Kidney (tissue), 14 donors: ENCODE measurements around the gene BCL2L12. TPM values are rescaled to one million over a fixed set of nuclear protein-coding genes. Genes with fewer than 3 reads are reported as not detected.

Source experiments
- DNase-seq, 5 donors: peaks; one replicate each; pipeline ENCODE4 v3.0.0-alpha.2; 2013 to 2020
- FAIRE-seq: peaks from 2 replicates; lab custom pipeline; 2012; peaks lifted over from hg19 to GRCh38; lab: Jason Lieb, UNC
- H3K27ac ChIP-seq, 2 donors: one replicate each; pipeline ENCODE4 v1.7.0; 2013; ENCODE audit warnings: low read depth in 2 of 2, low read length in 2 of 2, inconsistent platforms in 1 of 2
- H3K27me3 ChIP-seq: one replicate; pipeline ENCODE4 v1.7.1; 2013; ENCODE audit warnings: low read length, inconsistent platforms; ENCODE audit not compliant: control insufficient read depth, insufficient read depth
- H3K36me3 ChIP-seq, 3 donors: one replicate each; pipeline versions ENCODE4 v1.7.0 to v1.7.1; 2013; ENCODE audit warnings: low read length in 3 of 3, control low read depth in 1 of 3, inconsistent platforms in 1 of 3; ENCODE audit not compliant: insufficient read depth in 3 of 3, control insufficient read depth in 2 of 3
- H3K4me1 ChIP-seq, 3 donors: one replicate each; pipeline versions ENCODE4 v1.7.0 to v1.7.1; 2013; ENCODE audit warnings: low read length in 3 of 3, inconsistent platforms in 1 of 3, low read depth in 1 of 3; ENCODE audit not compliant: control insufficient read depth in 2 of 3, insufficient read depth in 2 of 3
- H3K4me3 ChIP-seq, 3 donors: one replicate each; pipeline versions ENCODE4 v1.7.0 to v1.8.1; 2013; ENCODE audit warnings: low read length in 3 of 3, control low read depth in 1 of 3, inconsistent platforms in 1 of 3
- H3K9ac ChIP-seq, 3 donors: one replicate each; pipeline versions ENCODE4 v1.7.0 to v1.7.1; 2013; ENCODE audit warnings: low read length in 3 of 3, control low read depth in 1 of 3, inconsistent platforms in 1 of 3
- H3K9me3 ChIP-seq, 3 donors: one replicate each; pipeline versions ENCODE4 v1.7.0 to v1.7.1; 2013; ENCODE audit warnings: low read length in 3 of 3, control low read depth in 1 of 3, inconsistent platforms in 1 of 3; ENCODE audit not compliant: control insufficient read depth in 2 of 3, insufficient read depth in 1 of 3
- intact Hi-C: fragments of 100-400 bp; cut with DNase I; formaldehyde crosslinking; loops from one replicate; pipeline ENCODE4 v1.11.1; 2022
- polyA plus RNA-seq: library from polyadenylated mRNA; stranded (reverse); fragments of 350-450 nt; fragmentation: Illumina TruSeq; extraction: RNeasy Lipid Tissue Mini Kit (QIAGEN cat#74804); gene quantifications from one replicate; pipeline ENCODE4 v1.2.3, GENCODE V29; 2014; ENCODE audit warnings: low read depth, low replicate concordance; ENCODE audit not compliant: insufficient read depth
- total RNA-seq: library from RNA; stranded (reverse); fragmentation: NEBNext Ultra II Directional; extraction: Animal tissue kit (Norgen Biotek cat#: 25700); gene quantifications from one replicate; pipeline ENCODE4 v1.2.1, GENCODE V29; 2021
- TF ChIP-seq, protein P1 (sequence below): IDR thresholded peaks from 3 replicates; pipeline ENCODE4 v1.5.1; 2012; ENCODE audit warnings: mild to moderate bottlenecking, moderate library complexity, borderline replicate concordance; ENCODE audit not compliant: insufficient read depth; ENCODE audit errors: extremely low read depth
- donor health status: control.
- donor health status: control.
- donor health status: control.
- donor health status: control.
- donor health status: control.
- donor health status: DM: yes; HTN: yes; CAD: no.
- donor health status: Normal renal cell carcinoma (clear cell type).

The BCL2L12 gene
- total and polyA plus RNA-seq, 2 donors from 2014 or later = 13.5 to 14.4 TPM

- Histone ChIP-seq H3K4me3 (peak overlapping the region; percentile 65 to 98 (median 86)), H3K27me3 (no peaks in the 10 kb centered on the region)
- no peak for FAIRE-seq
These were observed 1.3 kb upstream of the BCL2L12 start for GRCh38 chr19:49664171-49665035.

DNA sequence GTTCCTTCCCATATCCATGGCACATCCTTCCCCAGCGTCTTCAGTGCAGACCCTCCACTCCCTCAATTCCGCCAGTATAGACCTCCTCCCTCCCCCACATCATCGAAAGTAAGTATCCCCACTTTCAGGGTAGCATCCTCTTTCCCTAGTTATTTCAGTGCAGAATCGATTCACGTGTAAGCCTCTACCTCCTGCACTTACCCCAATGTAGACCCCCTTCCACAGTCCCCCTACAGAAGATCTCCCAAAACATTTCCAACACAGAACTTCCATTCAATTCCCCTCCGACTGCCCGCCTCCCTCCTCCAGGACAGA is 740 bp upstream of the BCL2L12 start:
- Histone ChIP-seq H3K4me3 (peak overlapping the region; percentile 65 to 98 (median 86)), H3K9me3 (no peaks in the 10 kb centered on the region), H3K4me1 (peaks cover 0 to 13% (median 11%) of the 10 kb centered on the region in 3 donors), H3K27ac (peak overlapping the region; percentile 88 to 95), H3K9ac (peak overlapping the region; percentile 60 to 98 (median 64)), H3K36me3 (peaks cover 0 to 16% (median 9%) of the 10 kb centered on the region in 3 donors), H3K27me3 (no peaks in the 10 kb centered on the region)
- DNase-seq (no peak), FAIRE-seq (no peak)
- TF ChIP-seq, protein P1, sequence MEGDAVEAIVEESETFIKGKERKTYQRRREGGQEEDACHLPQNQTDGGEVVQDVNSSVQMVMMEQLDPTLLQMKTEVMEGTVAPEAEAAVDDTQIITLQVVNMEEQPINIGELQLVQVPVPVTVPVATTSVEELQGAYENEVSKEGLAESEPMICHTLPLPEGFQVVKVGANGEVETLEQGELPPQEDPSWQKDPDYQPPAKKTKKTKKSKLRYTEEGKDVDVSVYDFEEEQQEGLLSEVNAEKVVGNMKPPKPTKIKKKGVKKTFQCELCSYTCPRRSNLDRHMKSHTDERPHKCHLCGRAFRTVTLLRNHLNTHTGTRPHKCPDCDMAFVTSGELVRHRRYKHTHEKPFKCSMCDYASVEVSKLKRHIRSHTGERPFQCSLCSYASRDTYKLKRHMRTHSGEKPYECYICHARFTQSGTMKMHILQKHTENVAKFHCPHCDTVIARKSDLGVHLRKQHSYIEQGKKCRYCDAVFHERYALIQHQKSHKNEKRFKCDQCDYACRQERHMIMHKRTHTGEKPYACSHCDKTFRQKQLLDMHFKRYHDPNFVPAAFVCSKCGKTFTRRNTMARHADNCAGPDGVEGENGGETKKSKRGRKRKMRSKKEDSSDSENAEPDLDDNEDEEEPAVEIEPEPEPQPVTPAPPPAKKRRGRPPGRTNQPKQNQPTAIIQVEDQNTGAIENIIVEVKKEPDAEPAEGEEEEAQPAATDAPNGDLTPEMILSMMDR = no peak
- intact Hi-C loops = no loop called here

More at GRCh38 chr19:49664171-49665035, 1.3 kb upstream of the BCL2L12 start:
- intact Hi-C loops = no loop called here
- Histone ChIP-seq H3K27ac (peak overlapping the region; percentile 88 to 95), H3K4me1 (peaks cover 0 to 13% (median 11%) of the 10 kb centered on the region in 3 donors), H3K9ac (peak overlapping the region; percentile 60 to 98 (median 64)), H3K36me3 (peaks cover 2 to 20% (median 10%) of the 10 kb centered on the region in 3 donors), H3K9me3 (no peaks in the 10 kb centered on the region)
- TF ChIP-seq, protein P1 = peak; percentile 6
- peak; percentile 91 to 97 (median 92) for DNase-seq

GRCh38 chr19:49666120-49666444 is 349 bp downstream of the BCL2L12 start:
- DNase-seq (no peak), FAIRE-seq (no peak)
- H3K4me1 ChIP-seq = peaks cover 0 to 13% (median 11%) of the 10 kb centered on the region in 3 donors
- peaks cover 0 to 15% (median 2%) of the 10 kb centered on the region in 3 donors for H3K36me3 ChIP-seq
- peak overlapping the region in 1 of 2 donors; percentile 88 for H3K27ac ChIP-seq
- H3K9me3 ChIP-seq = no peaks in the 10 kb centered on the region
- peak overlapping the region; percentile 37 to 60 (median 50) for H3K9ac ChIP-seq
- peak overlapping the region; percentile 65 to 98 (median 86) for H3K4me3 ChIP-seq
- TF ChIP-seq, protein P1 = no peak
- intact Hi-C loops = no loop called here
- H3K27me3 ChIP-seq = no peaks in the 10 kb centered on the region
